HL-60 (cell line): ENCODE measurements around the gene CCDC120.

ENCODE experiments used
- POLR2AphosphoS5 ChIP-seq: IDR thresholded peaks from 2 replicates; pipeline ENCODE4 v1.6.1; 2012; ENCODE audit warnings: low read depth
- TF ChIP-seq, protein P1 (sequence below): IDR thresholded peaks from one replicate; pipeline ENCODE4 v1.5.1; 2011; ENCODE audit warnings: low read length, control low read depth, inconsistent platforms; ENCODE audit not compliant: insufficient read depth

DNA sequence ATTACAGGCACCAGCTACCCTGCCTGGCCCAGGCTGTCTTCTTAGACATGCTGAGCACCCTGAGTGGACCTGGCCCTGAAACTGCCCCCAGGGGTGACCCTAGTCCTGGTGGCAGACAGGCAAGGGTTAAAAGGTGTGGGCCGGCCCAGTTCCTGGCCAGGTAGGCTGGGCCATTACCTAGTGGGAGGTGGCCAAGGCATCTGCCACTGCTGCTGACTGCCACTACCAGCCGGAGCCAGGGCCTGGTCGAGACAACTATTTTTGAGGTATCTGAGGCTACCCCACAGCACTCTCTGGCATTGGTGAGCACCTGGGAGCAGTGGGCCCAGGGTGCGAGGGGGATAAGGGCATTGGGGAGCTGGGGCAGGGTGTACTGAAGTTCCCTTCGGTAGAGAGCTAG, at the start of gene CCDC120:
- TF ChIP-seq, protein P1, sequence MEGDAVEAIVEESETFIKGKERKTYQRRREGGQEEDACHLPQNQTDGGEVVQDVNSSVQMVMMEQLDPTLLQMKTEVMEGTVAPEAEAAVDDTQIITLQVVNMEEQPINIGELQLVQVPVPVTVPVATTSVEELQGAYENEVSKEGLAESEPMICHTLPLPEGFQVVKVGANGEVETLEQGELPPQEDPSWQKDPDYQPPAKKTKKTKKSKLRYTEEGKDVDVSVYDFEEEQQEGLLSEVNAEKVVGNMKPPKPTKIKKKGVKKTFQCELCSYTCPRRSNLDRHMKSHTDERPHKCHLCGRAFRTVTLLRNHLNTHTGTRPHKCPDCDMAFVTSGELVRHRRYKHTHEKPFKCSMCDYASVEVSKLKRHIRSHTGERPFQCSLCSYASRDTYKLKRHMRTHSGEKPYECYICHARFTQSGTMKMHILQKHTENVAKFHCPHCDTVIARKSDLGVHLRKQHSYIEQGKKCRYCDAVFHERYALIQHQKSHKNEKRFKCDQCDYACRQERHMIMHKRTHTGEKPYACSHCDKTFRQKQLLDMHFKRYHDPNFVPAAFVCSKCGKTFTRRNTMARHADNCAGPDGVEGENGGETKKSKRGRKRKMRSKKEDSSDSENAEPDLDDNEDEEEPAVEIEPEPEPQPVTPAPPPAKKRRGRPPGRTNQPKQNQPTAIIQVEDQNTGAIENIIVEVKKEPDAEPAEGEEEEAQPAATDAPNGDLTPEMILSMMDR = no peak
- no peak for TF ChIP-seq POLR2AphosphoS5
